CD14-positive monocyte (primary cell): ENCODE measurements around the gene NEFH. TPM values are rescaled to one million over a fixed set of nuclear protein-coding genes. Genes with fewer than 3 reads are reported as not detected.

Experiments
- DNase-seq, 3 donors: peaks; one replicate each; pipeline ENCODE4 v3.0.0-alpha.2; 2011 to 2022
- H2AFZ ChIP-seq: 2 replicates; pipeline ENCODE4 v1.6.0; 2012; ENCODE audit warnings: mild to moderate bottlenecking, low read depth, low read length, inconsistent platforms; ENCODE audit not compliant: insufficient read depth, poor library complexity, severe bottlenecking
- H3K27ac ChIP-seq, 2 donors: 1 replicate in 1 of 2; 2 replicates in 1 of 2; pipeline ENCODE4 v1.5.1; 2012 to 2013; ENCODE audit warnings: low read length in 2 of 2, control low read depth in 1 of 2, inconsistent platforms in 1 of 2, low read depth in 1 of 2, mild to moderate bottlenecking in 1 of 2
- H3K27me3 ChIP-seq, 2 donors: one replicate each; pipeline versions ENCODE4 v1.6.0 to v1.6.1; 2011 to 2013; ENCODE audit warnings: low read length in 2 of 2; ENCODE audit not compliant: control insufficient read depth in 2 of 2, insufficient read depth in 2 of 2
- H3K36me3 ChIP-seq, 2 donors: replicated peaks in 1 of 2; 1 replicate in 1 of 2; 2 replicates in 1 of 2; pipeline versions ENCODE4 v1.5.1 to v1.6.1; 2012 to 2013; ENCODE audit warnings: low read length in 2 of 2, control low read depth in 1 of 2, inconsistent platforms in 1 of 2, mild to moderate bottlenecking in 1 of 2; ENCODE audit not compliant: insufficient read depth in 2 of 2, control insufficient read depth in 1 of 2
- H3K4me1 ChIP-seq, 2 donors: 1 replicate in 1 of 2; 2 replicates in 1 of 2; pipeline versions ENCODE4 v1.5.1 to v1.6.1; 2012 to 2013; ENCODE audit warnings: low read length in 2 of 2, control low read depth in 1 of 2, inconsistent platforms in 1 of 2, mild to moderate bottlenecking in 1 of 2, moderate library complexity in 1 of 2; ENCODE audit not compliant: insufficient read depth in 2 of 2, control insufficient read depth in 1 of 2
- H3K4me2 ChIP-seq: replicated peaks from 2 replicates; pipeline ENCODE3; 2012; ENCODE audit warnings: low read length, moderate library complexity, mild to moderate bottlenecking; ENCODE audit not compliant: poor library complexity, severe bottlenecking; ENCODE audit errors: extremely low read depth
- H3K4me3 ChIP-seq, 3 experiments: fragments of 200-600 bp in 1 of 3; sonication (generic) in 1 of 3; replicated peaks in 1 of 3; 1 replicate in 2 of 3; 2 replicates in 1 of 3; pipeline ENCODE4 v1.5.1; 2011 to 2013; ENCODE audit warnings: low read length in 3 of 3, mild to moderate bottlenecking in 3 of 3, control low read depth in 2 of 3, low read depth in 2 of 3, inconsistent platforms in 1 of 3, moderate library complexity in 1 of 3
- H3K79me2 ChIP-seq: 2 replicates; pipeline ENCODE4 v1.6.0; 2012; ENCODE audit warnings: mild to moderate bottlenecking, control low read depth, inconsistent platforms, low read length, moderate library complexity; ENCODE audit not compliant: insufficient read depth
- H3K9ac ChIP-seq: 2 replicates; pipeline ENCODE4 v1.6.0; 2017; ENCODE audit warnings: low read length, mild to moderate bottlenecking; ENCODE audit not compliant: insufficient read depth, poor library complexity, severe bottlenecking
- H3K9me3 ChIP-seq, 2 donors: replicated peaks in 1 of 2; 1 replicate in 1 of 2; 2 replicates in 1 of 2; pipeline versions ENCODE4 v1.5.1 to v1.6.1; 2012 to 2013; ENCODE audit warnings: low read length in 2 of 2, control low read depth in 1 of 2; ENCODE audit not compliant: control insufficient read depth in 1 of 2, insufficient read depth in 1 of 2
- H4K20me1 ChIP-seq: 2 replicates; pipeline ENCODE4 v1.6.0; 2012; ENCODE audit warnings: mild to moderate bottlenecking, low read length, control low read depth, moderate library complexity; ENCODE audit not compliant: insufficient read depth
- H3K27ac Mint-ChIP-seq, 7 donors: one replicate each; pipeline ENCODE4 v1.8.0; 2020; ENCODE audit warnings: mild to moderate bottlenecking in 7 of 7, mixed read lengths in 7 of 7, moderate library complexity in 6 of 7, inconsistent platforms in 2 of 7
- H3K27me3 Mint-ChIP-seq, 3 donors: one replicate each; pipeline ENCODE4 v1.8.0; 2021 to 2022; ENCODE audit warnings: low read depth in 3 of 3, mild to moderate bottlenecking in 3 of 3, mixed read lengths in 3 of 3, moderate library complexity in 3 of 3, inconsistent platforms in 1 of 3
- H3K36me3 Mint-ChIP-seq, 2 donors: one replicate each; pipeline ENCODE4 v1.8.0; 2020; ENCODE audit warnings: mixed read lengths in 2 of 2, inconsistent platforms in 1 of 2, mild to moderate bottlenecking in 1 of 2
- H3K4me1 Mint-ChIP-seq: one replicate; pipeline ENCODE4 v1.8.0; 2020; ENCODE audit warnings: mild to moderate bottlenecking, mixed read lengths
- H3K4me3 Mint-ChIP-seq, 2 donors: one replicate each; pipeline ENCODE4 v1.8.0; 2020; ENCODE audit warnings: mild to moderate bottlenecking in 2 of 2, mixed read lengths in 2 of 2, moderate library complexity in 1 of 2
- H3K9me3 Mint-ChIP-seq, 7 donors: one replicate each; pipeline ENCODE4 v1.8.0; 2020 to 2022; ENCODE audit warnings: mixed read lengths in 7 of 7, mild to moderate bottlenecking in 6 of 7, moderate library complexity in 6 of 7, inconsistent platforms in 2 of 7
- WGBS: methylation state at CpG from one replicate; pipeline ENCODE4 v1.1.5; 2013; ENCODE audit warnings: missing lambda C conversion rate; ENCODE audit not compliant: insufficient coverage; 5-methylcytosine and 5-hydroxymethylcytosine counted together
- intact Hi-C, 2 donors: fragments of 100-400 bp; cut with micrococcal nuclease; formaldehyde crosslinking; loops; one replicate each; pipeline versions ENCODE4 v1.15.0 to v1.15.1; 2023
- polyA plus RNA-seq, 3 donors: library from polyadenylated mRNA; depleted of rRNA in 1 of 3; unstranded in 2 of 3; stranded (reverse) in 1 of 3; fragments of 300-500 nt in 2 of 3; fragments of >200 nt in 1 of 3; fragmentation: Illumina TruSeq in 2 of 3; gene quantifications; 1 replicate in 2 of 3; 2 replicates in 1 of 3; pipeline ENCODE4 v1.2.3, GENCODE V29; 2012 to 2021
- TF ChIP-seq, protein P1 (sequence below): fragments of 200-600 bp; IDR thresholded peaks from one replicate; pipeline ENCODE4 v1.8.0; 2022; ENCODE audit warnings: antibody characterized with exemption, mild to moderate bottlenecking

NEFH gene
- polyA plus RNA-seq, 3 donors: 0.20 to 1.2 (median 0.74) TPM

DNA sequence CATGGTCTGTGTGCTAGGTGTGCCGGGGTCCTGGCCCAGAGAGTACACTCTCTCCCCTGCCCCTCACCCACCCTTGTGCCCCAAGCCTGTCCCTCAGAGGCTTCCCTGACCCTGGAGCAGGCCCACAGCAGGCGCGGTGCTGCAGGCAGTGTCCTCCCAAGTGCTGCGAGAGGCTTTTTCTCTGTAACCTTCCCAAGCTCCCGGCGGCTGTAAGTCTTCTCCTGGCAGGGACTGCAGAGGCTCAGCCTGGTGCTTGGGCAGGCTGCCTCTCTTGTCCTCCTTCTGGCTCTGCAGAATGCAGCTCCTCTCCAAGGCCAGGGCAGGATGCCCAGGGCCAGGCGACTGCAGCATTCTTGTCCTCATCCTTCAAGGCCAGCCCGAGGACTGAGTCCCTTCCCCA, 25.7 kb upstream of the NEFH start:
- Mint-ChIP-seq H3K27ac (no peak overlapping the region), H3K9me3 (no peaks in the 10 kb centered on the region), H3K4me3 (no peak overlapping the region), H3K27me3 (peaks cover 0 to 2% (median 0%) of the 10 kb centered on the region in 3 donors), H3K36me3 (no peaks in the 10 kb centered on the region), H3K4me1 (peaks cover 2% of the 10 kb centered on the region)
- H3K36me3 ChIP-seq: no peaks in the 10 kb centered on the region
- no peak overlapping the region for H3K4me2 ChIP-seq
- no peak overlapping the region for H3K27ac ChIP-seq
- no peak overlapping the region for H3K9ac ChIP-seq
- no peaks in the 10 kb centered on the region for H3K9me3 ChIP-seq
- TF ChIP-seq, protein P1, sequence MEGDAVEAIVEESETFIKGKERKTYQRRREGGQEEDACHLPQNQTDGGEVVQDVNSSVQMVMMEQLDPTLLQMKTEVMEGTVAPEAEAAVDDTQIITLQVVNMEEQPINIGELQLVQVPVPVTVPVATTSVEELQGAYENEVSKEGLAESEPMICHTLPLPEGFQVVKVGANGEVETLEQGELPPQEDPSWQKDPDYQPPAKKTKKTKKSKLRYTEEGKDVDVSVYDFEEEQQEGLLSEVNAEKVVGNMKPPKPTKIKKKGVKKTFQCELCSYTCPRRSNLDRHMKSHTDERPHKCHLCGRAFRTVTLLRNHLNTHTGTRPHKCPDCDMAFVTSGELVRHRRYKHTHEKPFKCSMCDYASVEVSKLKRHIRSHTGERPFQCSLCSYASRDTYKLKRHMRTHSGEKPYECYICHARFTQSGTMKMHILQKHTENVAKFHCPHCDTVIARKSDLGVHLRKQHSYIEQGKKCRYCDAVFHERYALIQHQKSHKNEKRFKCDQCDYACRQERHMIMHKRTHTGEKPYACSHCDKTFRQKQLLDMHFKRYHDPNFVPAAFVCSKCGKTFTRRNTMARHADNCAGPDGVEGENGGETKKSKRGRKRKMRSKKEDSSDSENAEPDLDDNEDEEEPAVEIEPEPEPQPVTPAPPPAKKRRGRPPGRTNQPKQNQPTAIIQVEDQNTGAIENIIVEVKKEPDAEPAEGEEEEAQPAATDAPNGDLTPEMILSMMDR: no peak
- DNase-seq: no peak
- no peaks in the 10 kb centered on the region for H4K20me1 ChIP-seq
- WGBS: 100% methylated on average over 8 of the region's 8 CpGs
- no peak overlapping the region for H2AFZ ChIP-seq
- no peaks in the 10 kb centered on the region for H3K4me1 ChIP-seq
- H3K4me3 ChIP-seq: no peak overlapping the region
- no peaks in the 10 kb centered on the region for H3K79me2 ChIP-seq
- intact Hi-C loops: no loop called here
- H3K27me3 ChIP-seq: no peaks in the 10 kb centered on the region

DNA sequence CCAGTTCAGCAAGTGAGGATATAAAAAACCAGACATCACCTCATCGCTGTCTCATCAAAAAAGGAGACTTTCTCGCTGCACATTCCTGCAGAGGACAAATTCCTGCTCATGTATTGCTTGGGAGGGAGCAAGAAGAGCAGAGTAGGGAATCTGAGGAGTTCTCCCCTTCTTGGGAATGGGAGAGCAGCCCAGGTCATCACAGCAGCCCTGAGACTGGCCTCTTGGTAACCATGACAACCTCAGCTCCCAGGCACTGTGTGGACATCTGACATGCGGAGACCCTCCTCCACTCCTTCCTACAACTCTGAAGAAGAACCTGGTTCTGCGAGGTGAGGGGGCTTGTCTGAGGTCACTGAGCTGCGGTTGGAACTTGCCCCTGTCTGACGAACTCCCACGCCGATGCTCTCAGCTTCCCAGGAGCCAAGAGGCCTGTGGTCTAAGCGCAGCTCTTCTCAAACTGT, 23.8 kb upstream of the NEFH start:
- WGBS: 98% methylated on average over 6 of the region's 9 CpGs
- TF ChIP-seq, protein P1: no peak

More for the DNA sequence above, 23.8 kb upstream of the NEFH start:
- Histone ChIP-seq H3K9me3 (no peaks in the 10 kb centered on the region), H3K36me3 (no peaks in the 10 kb centered on the region), H3K4me1 (no peaks in the 10 kb centered on the region), H3K27ac (no peak overlapping the region), H4K20me1 (no peaks in the 10 kb centered on the region), H3K4me2 (no peak overlapping the region), H3K27me3 (no peaks in the 10 kb centered on the region), H3K9ac (no peak overlapping the region), H2AFZ (no peak overlapping the region), H3K79me2 (no peaks in the 10 kb centered on the region), H3K4me3 (no peak overlapping the region)
- peaks cover 2% of the 10 kb centered on the region for H3K4me1 Mint-ChIP-seq
- no peaks in the 10 kb centered on the region for H3K9me3 Mint-ChIP-seq
- DNase-seq: no peak
- intact Hi-C loops: no loop called here
- peaks cover 0 to 2% (median 2%) of the 10 kb centered on the region in 3 donors for H3K27me3 Mint-ChIP-seq
- no peaks in the 10 kb centered on the region for H3K36me3 Mint-ChIP-seq
- no peak overlapping the region for H3K27ac Mint-ChIP-seq
- no peak overlapping the region for H3K4me3 Mint-ChIP-seq
